ENCODE results near the gene TP53I11.

GRCh38 chr11:44992774-44993173, 42.1 kb upstream of the TP53I11 start:
- TF ChIP-seq CTCF (IDR thresholded peaks at IDR 0.05; ENCODE audit: extremely low read depth in 1 of 2, insufficient read depth in 1 of 2, low read depth in 1 of 2, low read length in 2 of 2) (no peak), POLR2A (IDR thresholded peaks at IDR 0.05; ENCODE audit: low read depth, low read length) (no peak)

All from endothelial cell of umbilical vein (primary cell).